GM19239 (cell line): ENCODE data around the gene ITIH6.
"Not testable (repeated sequence)": the region's sequence is repeated elsewhere in the genome, so short reads cannot be mapped to it uniquely, and the experiment has no call there.

ENCODE experiments used
- DNase-seq: peaks from one replicate; pipeline ENCODE4 v3.0.0; 2011; ENCODE audit warnings: low spot score; ENCODE audit not compliant: insufficient read length
- FAIRE-seq: peaks from 2 replicates; lab custom pipeline; 2011; peaks lifted over from hg19 to GRCh38; lab: Jason Lieb, UNC

Gene ITIH6

GRCh38 chrX:54807524-54808108 lies 9.6 kb upstream of the ITIH6 start, which contains the start of gene MAGED2:
Gene MAGED2, plus strand, starts transcription at chrX:54807745. Its CDS starts 1,587 bp downstream, at chrX:54809332.
- FAIRE-seq (peak; percentile 81), DNase-seq (no peak)

GRCh38 chrX:54799046-54799445 lies 991 bp upstream of the ITIH6 start:
- DNase-seq = no peak

GRCh38 chrX:54794795-54795194 lies 3.3 kb downstream of the ITIH6 start:
- no peak for DNase-seq
- no peak for FAIRE-seq

More at GRCh38 chrX:54799046-54799445, 991 bp upstream of the ITIH6 start:
- FAIRE-seq = no peak

GRCh38 chrX:54794028-54794427 lies 4.0 kb downstream of the ITIH6 start:
- no peak for FAIRE-seq
- DNase-seq = no peak

GRCh38 chrX:54789405-54789804 lies 8.7 kb downstream of the ITIH6 start:
- DNase-seq, FAIRE-seq: not testable (repeated sequence)

- DNase-seq = no peak
- no peak for FAIRE-seq
These were observed 9.6 kb downstream of the ITIH6 start for GRCh38 chrX:54788446-54788845.

DNA sequence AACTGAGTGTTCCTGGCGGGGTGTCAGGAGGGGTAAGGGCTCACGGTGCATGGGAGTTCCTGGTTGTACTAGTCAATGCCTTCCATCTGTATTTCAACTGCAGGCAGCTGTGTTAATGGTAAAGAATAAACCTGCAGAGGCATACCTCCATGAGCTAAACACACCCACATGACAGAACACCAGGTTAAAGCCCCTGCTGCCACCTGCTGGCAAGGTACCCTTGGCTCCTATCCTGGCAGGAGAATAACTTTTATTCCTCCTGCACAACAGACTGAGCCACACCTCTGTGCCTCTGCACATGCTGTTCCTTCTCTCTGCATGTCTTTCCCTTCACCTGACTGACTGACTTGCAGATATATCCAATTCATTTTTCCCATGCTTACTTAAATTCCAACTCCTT lies 11.1 kb downstream of the ITIH6 start:
- FAIRE-seq (peak; percentile 79), DNase-seq (no peak)

GRCh38 chrX:54785901-54786300 lies 12.2 kb downstream of the ITIH6 start:
- FAIRE-seq (peak; percentile 91), DNase-seq (no peak)

GRCh38 chrX:54776987-54777672 lies 20.9 kb downstream of the ITIH6 start:
- no peak for DNase-seq
- no peak for FAIRE-seq

GRCh38 chrX:54776061-54776460 lies 22.0 kb downstream of the ITIH6 start:
- no peak for DNase-seq
- no peak for FAIRE-seq

- not testable (repeated sequence) for FAIRE-seq, DNase-seq
These were observed 23.5 kb downstream of the ITIH6 start for GRCh38 chrX:54774391-54775094.

DNA sequence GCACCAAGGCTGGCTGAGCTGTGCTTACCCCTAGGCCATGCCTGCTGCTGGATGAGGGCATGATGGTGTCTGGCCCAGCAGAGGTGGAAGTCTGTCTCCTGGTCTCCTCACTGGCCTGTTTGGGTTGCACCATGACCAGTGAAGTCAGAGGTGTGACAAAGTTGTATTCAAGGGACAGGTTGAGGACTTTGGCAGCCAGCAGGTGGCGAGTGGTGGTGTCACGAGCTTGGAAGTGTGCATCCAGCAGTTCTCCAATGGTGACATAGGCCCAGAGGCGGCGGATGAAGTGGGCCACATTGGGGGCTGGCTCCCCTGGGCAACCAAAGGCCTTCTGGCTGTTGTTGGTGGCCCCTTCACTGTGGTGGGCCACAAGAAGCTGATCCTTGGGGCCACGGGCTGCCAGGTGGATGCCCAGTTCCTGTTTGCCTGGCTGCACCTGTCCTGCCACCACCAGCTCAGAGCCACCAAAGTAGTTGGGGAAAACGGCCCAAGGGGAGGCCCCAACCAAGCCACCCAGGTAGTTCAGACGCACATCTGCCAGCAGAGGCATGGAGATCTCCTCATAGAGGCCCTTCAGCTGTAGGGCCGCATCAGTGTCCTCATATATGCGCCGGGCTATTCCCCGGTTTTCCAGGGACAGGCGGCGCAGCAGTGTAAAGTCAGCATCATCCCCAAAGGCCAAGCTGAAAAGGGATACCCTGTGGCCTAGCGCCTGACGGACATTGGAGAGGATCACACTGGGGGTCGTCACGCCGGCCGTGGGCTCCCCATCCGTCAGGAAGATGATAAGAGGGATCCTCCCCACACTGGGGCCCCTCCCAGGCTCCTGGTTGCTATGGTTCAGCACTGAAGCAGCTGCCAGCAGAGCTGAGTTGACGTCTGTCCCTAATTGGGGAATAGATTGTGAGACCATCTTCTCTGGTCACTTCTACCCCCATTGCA lies 39.7 kb downstream of the ITIH6 start:
- FAIRE-seq = no peak
- DNase-seq = no peak

DNA sequence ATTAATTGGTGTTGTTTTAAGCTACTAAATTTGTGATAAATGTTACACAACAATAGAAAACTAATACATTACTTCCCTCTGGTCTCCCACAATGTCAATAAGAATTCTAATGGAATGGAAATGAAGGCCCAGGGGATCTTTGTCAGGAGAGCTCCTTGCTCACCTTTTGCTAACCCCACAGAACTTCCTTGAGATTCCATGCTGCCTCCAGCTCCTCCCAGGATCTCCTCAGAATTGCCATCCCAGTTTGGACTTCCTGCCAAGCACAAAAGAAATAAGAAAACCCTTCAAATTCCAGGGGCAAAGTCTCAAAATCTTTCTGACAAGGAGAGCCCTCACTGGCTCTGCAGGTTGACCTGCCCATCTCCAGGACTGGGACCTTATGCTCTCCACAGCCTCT lies 43.2 kb downstream of the ITIH6 start:
- FAIRE-seq = no peak
- no peak for DNase-seq

- FAIRE-seq = no peak
- DNase-seq = no peak
These were observed 49.4 kb downstream of the ITIH6 start for GRCh38 chrX:54748626-54749025.

DNA sequence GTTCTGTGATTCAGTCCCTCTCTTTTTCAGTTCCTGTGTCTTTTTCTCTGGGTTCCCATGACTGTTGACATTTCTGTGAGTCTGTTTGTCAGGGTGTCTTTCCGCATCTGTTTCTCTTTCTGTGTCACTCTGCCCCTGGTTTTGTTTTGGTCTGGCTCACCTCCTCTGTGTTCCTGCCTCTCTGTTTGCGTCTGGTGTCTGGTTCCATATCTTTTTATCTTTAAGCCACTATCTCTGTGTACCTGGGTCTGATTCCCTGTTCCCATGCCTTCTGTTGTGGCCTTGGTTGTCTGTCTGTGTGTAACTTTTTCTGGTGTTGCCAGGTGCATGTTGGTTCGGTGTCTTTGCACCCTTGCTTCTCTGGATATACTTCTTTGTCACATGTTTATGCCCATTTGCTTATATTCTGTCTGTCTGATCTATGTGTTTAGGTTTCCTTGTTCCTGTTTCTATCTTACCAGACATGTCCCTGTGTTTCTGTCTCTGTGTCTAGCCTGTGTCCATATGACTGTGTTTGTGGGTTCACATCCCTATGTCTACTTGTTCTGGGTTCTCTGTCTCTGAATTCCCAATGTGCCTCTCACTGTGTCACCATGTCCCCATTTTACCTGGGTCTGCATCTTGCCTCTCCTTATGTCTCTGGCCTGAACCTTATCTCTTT lies 50.2 kb downstream of the ITIH6 start:
- DNase-seq (no peak), FAIRE-seq (no peak)

GRCh38 chrX:54746928-54747327 lies 51.1 kb downstream of the ITIH6 start:
- FAIRE-seq (no peak), DNase-seq (no peak)

- no peak for FAIRE-seq
- DNase-seq = no peak
These were observed 52.4 kb downstream of the ITIH6 start for GRCh38 chrX:54745676-54746075.

DNA sequence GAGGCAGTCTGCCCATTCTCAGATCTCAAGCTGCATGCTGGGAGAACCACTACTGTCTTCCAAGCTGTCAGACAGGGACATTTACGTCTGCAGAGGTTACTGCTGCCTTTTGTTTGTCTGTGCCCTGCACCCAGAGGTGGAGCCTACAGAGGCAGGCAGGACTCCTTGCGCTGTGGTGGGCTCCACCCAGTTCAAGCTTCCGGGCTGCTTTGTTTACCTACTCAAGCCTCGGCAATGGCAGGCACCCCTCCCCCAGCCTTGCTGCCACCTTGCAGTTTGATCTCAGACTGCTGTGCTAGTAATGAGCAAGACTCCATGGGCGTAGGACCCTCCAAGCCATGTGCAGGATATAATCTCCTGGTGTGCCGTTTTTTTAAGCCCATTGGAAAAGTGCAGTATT lies 59.5 kb downstream of the ITIH6 start:
- DNase-seq, FAIRE-seq: not testable (repeated sequence)

GRCh38 chrX:54736298-54736942 lies 61.6 kb downstream of the ITIH6 start:
- FAIRE-seq, DNase-seq: not testable (repeated sequence)
